PFSK-1 (cell line): ENCODE data around the gene SEPTIN1.

Source experiments
- FOXP2 ChIP-seq: optimal IDR thresholded peaks from 2 replicates; pipeline ENCODE3; 2011; ENCODE audit warnings: borderline replicate concordance, control low read depth, inconsistent platforms; ENCODE audit not compliant: insufficient read depth; ENCODE audit errors: extremely low read length, extremely low read depth
- POLR2AphosphoS5 ChIP-seq: IDR thresholded peaks from 2 replicates; pipeline ENCODE4 v1.6.1; 2012; ENCODE audit warnings: low read depth, mild to moderate bottlenecking, control low read depth, low read length, moderate library complexity
- SIN3A ChIP-seq: IDR thresholded peaks from 2 replicates; pipeline ENCODE4 v1.6.1; 2012; ENCODE audit warnings: mild to moderate bottlenecking, low read length, moderate library complexity, borderline replicate concordance; ENCODE audit not compliant: insufficient read depth
- TAF1 ChIP-seq: IDR thresholded peaks from 2 replicates; pipeline ENCODE4 v1.6.1; 2012; ENCODE audit warnings: low read length, control low read depth, borderline replicate concordance; ENCODE audit not compliant: insufficient read depth
- TF ChIP-seq, protein P1 (sequence below), 2 experiments: IDR thresholded peaks; 2 replicates each; pipeline versions ENCODE4 v1.6.1 to v1.8.0; 2011 to 2012; ENCODE audit warnings: low read depth in 2 of 2, low read length in 2 of 2, control low read depth in 1 of 2, inconsistent platforms in 1 of 2, mild to moderate bottlenecking in 1 of 2, moderate library complexity in 1 of 2; ENCODE audit not compliant: insufficient read depth in 1 of 2

Gene SEPTIN1

DNA sequence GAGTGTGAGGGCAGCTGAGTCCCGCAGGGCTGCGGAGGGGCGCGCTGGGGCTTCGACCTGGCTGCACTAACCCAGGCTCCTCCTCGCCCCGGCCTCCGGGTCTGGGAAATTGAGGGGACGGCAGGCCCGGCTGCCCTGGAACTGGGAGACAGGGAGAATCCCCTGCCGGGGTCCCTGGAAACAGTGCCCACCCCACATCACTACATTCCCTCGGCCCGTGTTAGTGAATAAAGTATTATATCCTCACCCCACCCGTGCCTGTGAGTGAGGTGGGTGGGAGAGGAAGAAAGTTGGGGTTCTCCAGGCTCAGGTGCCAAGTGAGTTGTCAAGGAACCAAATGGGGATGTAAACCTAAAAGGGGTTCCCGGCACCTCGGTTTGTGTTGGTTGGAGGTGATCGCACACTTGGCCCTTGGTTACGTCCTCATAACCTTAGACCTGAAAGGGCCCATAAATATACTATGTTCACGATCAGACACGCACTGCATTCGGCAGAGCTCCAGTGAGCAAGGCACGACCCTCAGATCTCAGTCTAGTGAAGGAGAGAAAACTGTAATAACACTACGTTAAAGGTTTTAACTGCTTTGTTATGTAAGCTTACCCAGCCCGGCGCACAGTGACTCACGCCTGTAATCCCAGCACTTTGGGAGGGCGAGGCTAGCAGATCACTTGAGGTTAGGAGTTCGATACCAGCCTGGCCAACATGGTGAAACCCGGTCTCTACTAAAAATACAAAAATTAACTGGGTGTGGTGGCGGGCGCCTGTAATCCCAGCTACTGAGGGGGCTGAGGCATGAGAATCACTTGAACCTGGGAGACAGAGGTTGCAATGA lies 36.2 kb upstream of the SEPTIN1 start:
- TF ChIP-seq FOXP2 (no peak), POLR2AphosphoS5 (no peak), TAF1 (no peak), SIN3A (no peak)
- TF ChIP-seq, protein P1, sequence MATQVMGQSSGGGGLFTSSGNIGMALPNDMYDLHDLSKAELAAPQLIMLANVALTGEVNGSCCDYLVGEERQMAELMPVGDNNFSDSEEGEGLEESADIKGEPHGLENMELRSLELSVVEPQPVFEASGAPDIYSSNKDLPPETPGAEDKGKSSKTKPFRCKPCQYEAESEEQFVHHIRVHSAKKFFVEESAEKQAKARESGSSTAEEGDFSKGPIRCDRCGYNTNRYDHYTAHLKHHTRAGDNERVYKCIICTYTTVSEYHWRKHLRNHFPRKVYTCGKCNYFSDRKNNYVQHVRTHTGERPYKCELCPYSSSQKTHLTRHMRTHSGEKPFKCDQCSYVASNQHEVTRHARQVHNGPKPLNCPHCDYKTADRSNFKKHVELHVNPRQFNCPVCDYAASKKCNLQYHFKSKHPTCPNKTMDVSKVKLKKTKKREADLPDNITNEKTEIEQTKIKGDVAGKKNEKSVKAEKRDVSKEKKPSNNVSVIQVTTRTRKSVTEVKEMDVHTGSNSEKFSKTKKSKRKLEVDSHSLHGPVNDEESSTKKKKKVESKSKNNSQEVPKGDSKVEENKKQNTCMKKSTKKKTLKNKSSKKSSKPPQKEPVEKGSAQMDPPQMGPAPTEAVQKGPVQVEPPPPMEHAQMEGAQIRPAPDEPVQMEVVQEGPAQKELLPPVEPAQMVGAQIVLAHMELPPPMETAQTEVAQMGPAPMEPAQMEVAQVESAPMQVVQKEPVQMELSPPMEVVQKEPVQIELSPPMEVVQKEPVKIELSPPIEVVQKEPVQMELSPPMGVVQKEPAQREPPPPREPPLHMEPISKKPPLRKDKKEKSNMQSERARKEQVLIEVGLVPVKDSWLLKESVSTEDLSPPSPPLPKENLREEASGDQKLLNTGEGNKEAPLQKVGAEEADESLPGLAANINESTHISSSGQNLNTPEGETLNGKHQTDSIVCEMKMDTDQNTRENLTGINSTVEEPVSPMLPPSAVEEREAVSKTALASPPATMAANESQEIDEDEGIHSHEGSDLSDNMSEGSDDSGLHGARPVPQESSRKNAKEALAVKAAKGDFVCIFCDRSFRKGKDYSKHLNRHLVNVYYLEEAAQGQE (IDR thresholded peaks at IDR 0.05; ENCODE audit: insufficient read depth in 1 of 2, low read depth in 2 of 2, low read length in 2 of 2) = no peak

DNA sequence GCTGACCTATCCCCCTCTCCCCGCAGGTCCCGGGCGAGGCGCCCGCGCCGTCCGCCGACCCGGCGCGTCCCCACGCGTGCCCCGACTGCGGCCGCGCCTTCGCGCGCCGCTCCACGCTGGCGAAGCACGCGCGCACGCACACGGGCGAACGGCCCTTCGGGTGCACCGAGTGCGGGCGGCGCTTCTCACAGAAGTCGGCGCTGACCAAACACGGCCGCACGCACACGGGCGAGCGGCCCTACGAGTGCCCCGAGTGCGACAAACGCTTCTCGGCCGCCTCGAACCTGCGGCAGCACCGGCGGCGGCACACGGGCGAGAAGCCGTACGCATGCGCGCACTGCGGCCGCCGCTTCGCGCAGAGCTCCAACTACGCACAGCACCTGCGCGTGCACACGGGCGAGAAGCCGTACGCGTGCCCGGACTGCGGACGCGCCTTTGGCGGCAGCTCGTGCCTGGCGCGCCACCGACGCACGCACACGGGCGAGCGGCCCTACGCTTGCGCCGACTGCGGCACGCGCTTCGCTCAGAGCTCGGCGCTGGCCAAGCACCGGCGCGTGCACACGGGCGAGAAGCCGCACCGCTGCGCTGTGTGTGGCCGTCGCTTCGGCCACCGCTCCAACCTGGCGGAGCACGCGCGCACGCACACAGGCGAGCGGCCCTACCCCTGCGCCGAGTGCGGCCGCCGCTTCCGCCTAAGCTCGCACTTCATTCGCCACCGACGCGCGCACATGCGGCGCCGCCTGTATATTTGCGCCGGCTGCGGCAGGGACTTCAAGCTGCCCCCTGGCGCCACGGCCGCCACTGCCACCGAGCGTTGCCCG lies 35.4 kb upstream of the SEPTIN1 start:
- no peak for TF ChIP-seq POLR2AphosphoS5
- no peak for TF ChIP-seq FOXP2
- TF ChIP-seq TAF1 = no peak
- TF ChIP-seq, protein P1 (IDR thresholded peaks at IDR 0.05; ENCODE audit: insufficient read depth in 1 of 2, low read depth in 2 of 2, low read length in 2 of 2) = no peak
- TF ChIP-seq SIN3A = no peak

DNA sequence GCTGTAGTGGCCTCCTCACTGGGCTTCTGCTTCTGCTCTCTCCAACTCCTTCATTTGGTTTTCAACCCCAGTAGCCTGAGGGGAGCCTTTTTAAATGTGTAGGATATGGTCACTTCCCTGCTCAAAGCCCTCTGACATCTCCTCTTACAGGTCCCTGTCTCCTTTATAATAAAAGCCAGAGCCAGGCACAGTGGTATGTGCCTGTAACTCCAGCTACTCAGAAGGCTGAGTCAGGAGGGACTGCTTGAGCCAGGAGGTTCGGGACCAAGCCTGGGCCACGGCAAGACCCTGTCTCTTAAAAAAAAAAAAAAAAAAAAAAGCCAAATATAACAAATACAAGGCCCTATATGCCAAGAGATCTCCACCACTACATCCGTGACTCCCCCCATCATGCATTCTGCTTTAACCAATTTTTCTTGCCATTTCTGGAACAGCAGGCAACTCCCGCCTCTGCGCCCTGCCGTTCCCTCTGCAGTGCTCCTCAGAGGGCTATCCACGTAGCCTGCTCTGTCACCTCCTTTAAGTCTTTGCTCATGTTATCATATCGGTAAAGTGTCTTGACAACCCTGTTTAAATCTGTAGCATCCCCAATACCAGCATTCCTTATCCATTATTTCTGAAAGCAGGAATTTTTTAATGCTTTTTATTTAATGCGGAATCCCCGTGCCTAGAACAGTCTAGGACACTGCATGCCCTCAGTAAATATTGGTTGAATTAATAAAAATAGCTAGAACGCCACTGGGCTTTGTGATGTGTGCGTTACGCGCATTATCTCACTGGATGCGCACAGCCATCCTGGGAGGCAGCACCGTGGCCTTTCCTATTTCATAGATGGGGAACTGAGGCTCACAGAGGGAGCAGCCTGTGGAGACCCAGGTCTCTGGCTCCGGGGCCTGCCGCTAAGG lies 34.5 kb upstream of the SEPTIN1 start:
- TF ChIP-seq POLR2AphosphoS5 (no peak), TAF1 (no peak), FOXP2 (no peak), SIN3A (no peak)
- TF ChIP-seq, protein P1 (IDR thresholded peaks at IDR 0.05; ENCODE audit: insufficient read depth in 1 of 2, low read depth in 2 of 2, low read length in 2 of 2) = no peak

DNA sequence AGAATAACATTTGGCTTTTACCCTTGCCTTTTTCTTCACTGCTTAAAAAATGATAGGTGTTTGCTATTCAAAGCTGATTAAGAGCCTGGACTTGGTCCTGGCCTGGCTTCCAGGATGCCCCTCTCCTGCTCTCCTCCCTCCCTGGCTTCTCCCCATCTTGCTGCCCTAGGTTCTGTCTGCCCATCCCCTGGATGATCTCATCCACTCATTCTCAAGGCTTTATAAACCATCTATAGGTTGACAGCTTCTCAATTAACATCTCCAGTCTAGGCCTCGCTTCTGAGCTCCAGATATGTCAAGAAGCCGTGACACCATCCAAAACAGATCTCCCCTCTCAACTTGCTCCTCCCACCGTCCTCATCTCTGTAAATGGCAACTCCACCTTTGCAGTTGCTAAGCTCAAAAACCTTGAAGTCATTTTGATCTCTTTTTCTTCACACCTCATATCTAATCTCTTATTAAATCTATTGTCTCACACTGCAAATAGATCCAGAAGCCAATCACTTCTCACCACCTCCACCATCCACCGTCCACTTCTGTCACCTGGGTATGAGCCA lies 33.8 kb upstream of the SEPTIN1 start:
- TF ChIP-seq SIN3A (no peak), POLR2AphosphoS5 (no peak), TAF1 (no peak), FOXP2 (no peak)
- TF ChIP-seq, protein P1 (IDR thresholded peaks at IDR 0.05; ENCODE audit: insufficient read depth in 1 of 2, low read depth in 2 of 2, low read length in 2 of 2) = no peak
